Mesenchymal stem cell (in vitro differentiated cells and primary cell): ENCODE data around the gene CD160.
A peak's percentile ranks its signal among the peaks of the same experiment; 100 is the strongest.
"Not testable (repeated sequence)": the region's sequence is repeated elsewhere in the genome, so short reads cannot be mapped to it uniquely, and the experiment has no call there.

Source experiments
- DNase-seq: peaks from one replicate; pipeline ENCODE4 v3.0.0-alpha.2; 2013
- H2AFZ ChIP-seq: one replicate; pipeline ENCODE4 v1.6.1; 2013; ENCODE audit warnings: low read depth, mild to moderate bottlenecking, control low read depth, inconsistent platforms, low read length, moderate library complexity
- H2AK5ac ChIP-seq: 2 replicates; pipeline ENCODE4 v1.6.1; 2013; ENCODE audit warnings: low read length, moderate library complexity, mild to moderate bottlenecking, inconsistent platforms; ENCODE audit not compliant: severe bottlenecking
- H2BK120ac ChIP-seq: one replicate; pipeline ENCODE4 v1.6.1; 2013; ENCODE audit warnings: low read depth, mild to moderate bottlenecking, inconsistent platforms, low read length, moderate library complexity
- H2BK12ac ChIP-seq, 2 experiments: one replicate each; pipeline ENCODE4 v1.6.1; 2013; ENCODE audit warnings: inconsistent platforms in 2 of 2, low read length in 2 of 2, mild to moderate bottlenecking in 2 of 2, moderate library complexity in 2 of 2, control low read depth in 1 of 2
- H2BK15ac ChIP-seq: one replicate; pipeline ENCODE4 v1.6.1; 2013; ENCODE audit warnings: mild to moderate bottlenecking, low read depth, inconsistent platforms; ENCODE audit not compliant: poor library complexity, severe bottlenecking
- H2BK5ac ChIP-seq: 2 replicates; pipeline ENCODE4 v1.6.1; 2013; ENCODE audit warnings: low read depth, mild to moderate bottlenecking, low read length, control low read depth, inconsistent platforms; ENCODE audit not compliant: poor library complexity, severe bottlenecking
- H3K14ac ChIP-seq, 2 experiments: one replicate each; pipeline ENCODE4 v1.6.1; 2013; ENCODE audit warnings: inconsistent platforms in 2 of 2, low read length in 2 of 2, control low read depth in 1 of 2, mild to moderate bottlenecking in 1 of 2, moderate library complexity in 1 of 2
- H3K18ac ChIP-seq, 2 experiments: one replicate each; pipeline ENCODE4 v1.6.1; 2013; ENCODE audit warnings: inconsistent platforms in 2 of 2, low read length in 2 of 2, control low read depth in 1 of 2, low read depth in 1 of 2, mild to moderate bottlenecking in 1 of 2
- H3K23ac ChIP-seq, 2 experiments: one replicate each; pipeline ENCODE4 v1.6.1; 2013; ENCODE audit warnings: inconsistent platforms in 2 of 2, low read length in 2 of 2, mild to moderate bottlenecking in 2 of 2, moderate library complexity in 2 of 2, control low read depth in 1 of 2
- H3K27ac ChIP-seq: 2 replicates; pipeline ENCODE4 v1.5.1; 2013; ENCODE audit warnings: mild to moderate bottlenecking, moderate library complexity, low read length, control low read depth, inconsistent platforms; ENCODE audit not compliant: poor library complexity, severe bottlenecking
- H3K27me3 ChIP-seq, 2 experiments: 2 replicates each; pipeline versions ENCODE4 v1.6.1 to v1.7.0; 2013; ENCODE audit warnings: low read length in 2 of 2, mild to moderate bottlenecking in 2 of 2, moderate library complexity in 2 of 2, control low read depth in 1 of 2, inconsistent platforms in 1 of 2; ENCODE audit not compliant: control insufficient read depth in 1 of 2, insufficient read depth in 1 of 2
- H3K36me3 ChIP-seq, 2 experiments: 2 replicates each; pipeline versions ENCODE4 v1.6.1 to v1.7.0; 2013; ENCODE audit warnings: low read length in 2 of 2, control low read depth in 1 of 2, inconsistent platforms in 1 of 2, low read depth in 1 of 2, mild to moderate bottlenecking in 1 of 2; ENCODE audit not compliant: insufficient read depth in 2 of 2, control insufficient read depth in 1 of 2
- H3K4ac ChIP-seq, 2 experiments: one replicate each; pipeline ENCODE4 v1.6.1; 2013; ENCODE audit warnings: inconsistent platforms in 2 of 2, low read length in 2 of 2, mild to moderate bottlenecking in 2 of 2, moderate library complexity in 2 of 2, control low read depth in 1 of 2, low read depth in 1 of 2
- H3K4me1 ChIP-seq: 2 replicates; pipeline ENCODE4 v1.6.1; 2013; ENCODE audit warnings: low read depth, low read length, control low read depth; ENCODE audit not compliant: control insufficient read depth, insufficient read depth
- H3K4me2 ChIP-seq: 2 replicates; pipeline ENCODE4 v1.6.1; 2013; ENCODE audit warnings: low read length, mild to moderate bottlenecking, inconsistent platforms; ENCODE audit not compliant: poor library complexity, severe bottlenecking
- H3K4me3 ChIP-seq, 2 experiments: 2 replicates each; pipeline versions ENCODE4 v1.5.1 to v1.7.0; 2013; ENCODE audit warnings: low read length in 2 of 2, mild to moderate bottlenecking in 2 of 2, control low read depth in 1 of 2, low read depth in 1 of 2; ENCODE audit not compliant: insufficient read depth in 1 of 2
- H3K79me1 ChIP-seq: replicated peaks from 2 replicates; pipeline ENCODE4 v1.6.1; 2013; ENCODE audit warnings: mild to moderate bottlenecking, control low read depth, low read length, inconsistent platforms; ENCODE audit not compliant: poor library complexity, severe bottlenecking
- H3K9ac ChIP-seq: 2 replicates; pipeline ENCODE4 v1.7.0; 2013; ENCODE audit warnings: mild to moderate bottlenecking, low read length, moderate library complexity
- H3K9me3 ChIP-seq: 2 replicates; pipeline ENCODE4 v1.7.0; 2013; ENCODE audit warnings: mild to moderate bottlenecking, low read length; ENCODE audit not compliant: control insufficient read depth
- H4K8ac ChIP-seq: one replicate; pipeline ENCODE4 v1.6.1; 2013; ENCODE audit warnings: inconsistent platforms, mild to moderate bottlenecking, low read length, moderate library complexity
- H4K91ac ChIP-seq: one replicate; pipeline ENCODE4 v1.6.1; 2013; ENCODE audit warnings: mild to moderate bottlenecking, low read length, inconsistent platforms
- WGBS: methylation state at CpG from one replicate; pipeline ENCODE4 v1.1.7; 2013; ENCODE audit warnings: mixed read lengths; 5-methylcytosine and 5-hydroxymethylcytosine counted together

CD160 gene

DNA sequence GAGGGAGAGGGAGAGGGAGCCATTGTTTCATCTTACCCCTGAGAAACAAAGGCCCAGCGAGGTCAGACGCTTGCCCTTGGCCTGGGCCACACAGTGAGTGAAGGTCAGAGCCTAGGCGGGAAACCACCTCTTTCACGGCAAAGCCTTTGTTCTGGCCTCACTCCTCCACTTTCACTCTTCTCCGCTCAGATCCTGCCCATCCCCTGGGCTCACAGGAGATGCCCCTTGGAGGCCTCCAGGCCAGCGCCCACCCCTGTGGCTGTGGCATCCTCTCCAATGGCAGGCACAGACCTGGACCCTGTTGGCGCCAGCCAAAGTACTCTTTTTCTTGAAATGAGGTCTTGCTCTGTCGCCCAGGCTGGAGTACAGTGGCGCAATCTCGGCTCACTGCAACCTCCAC lies 48.7 kb downstream of the CD160 start:
- not testable (repeated sequence) for H2BK15ac ChIP-seq, H3K14ac ChIP-seq, H3K9ac ChIP-seq, H2BK5ac ChIP-seq, H3K23ac ChIP-seq, H2BK12ac ChIP-seq, H3K4me2 ChIP-seq, H3K18ac ChIP-seq, DNase-seq, H3K27me3 ChIP-seq, H4K91ac ChIP-seq, H3K79me1 ChIP-seq, H4K8ac ChIP-seq, H2BK120ac ChIP-seq, H3K4me3 ChIP-seq, H3K9me3 ChIP-seq, H2AK5ac ChIP-seq, H2AFZ ChIP-seq, H3K4me1 ChIP-seq, H3K27ac ChIP-seq, H3K4ac ChIP-seq
- peaks cover 17 to 32% of the 10 kb centered on the region in 2 experiments for H3K36me3 ChIP-seq
- 97% methylated on average over 9 of the region's 10 CpGs for WGBS

DNA sequence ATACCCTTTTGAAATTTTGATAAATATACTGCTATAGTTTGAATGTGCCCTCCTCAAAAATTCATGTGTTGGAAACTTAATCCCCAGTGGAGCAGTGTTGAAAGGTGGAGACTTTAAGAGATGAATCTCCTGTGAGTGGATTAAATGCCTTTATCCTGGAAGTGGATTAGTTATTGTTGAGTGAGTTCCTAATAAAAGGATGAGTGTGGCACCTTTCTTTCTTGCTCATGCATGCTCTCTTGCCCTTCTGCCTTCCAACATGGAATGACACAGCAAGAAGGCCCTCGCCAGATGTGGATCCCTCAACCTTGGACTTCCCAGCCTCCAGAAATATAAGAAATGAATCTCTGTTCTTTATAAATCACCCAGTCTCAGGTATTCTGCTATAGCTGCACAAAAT lies 51.8 kb downstream of the CD160 start:
- H2BK15ac ChIP-seq: no peak overlapping the region
- peaks cover 13 to 46% of the 10 kb centered on the region in 2 experiments for H3K36me3 ChIP-seq
- peaks cover 6% of the 10 kb centered on the region for H3K79me1 ChIP-seq
- H3K4me1 ChIP-seq: peaks cover 1% of the 10 kb centered on the region
- no peak overlapping the region for H3K27ac ChIP-seq
- no peak overlapping the region for H3K18ac ChIP-seq
- WGBS: 100% methylated on average over 1 of the region's 1 CpG
- no peaks in the 10 kb centered on the region for H3K9me3 ChIP-seq
- H2BK120ac ChIP-seq: no peak overlapping the region
- no peak overlapping the region for H3K9ac ChIP-seq
- H3K14ac ChIP-seq: no peak overlapping the region
- no peaks in the 10 kb centered on the region for H3K27me3 ChIP-seq
- no peak overlapping the region for H2BK12ac ChIP-seq
- no peak overlapping the region for H4K8ac ChIP-seq
- no peak overlapping the region for H3K23ac ChIP-seq
- no peak overlapping the region for H3K4me3 ChIP-seq
- no peak overlapping the region for H4K91ac ChIP-seq
- DNase-seq: no peak
- no peak overlapping the region for H2AFZ ChIP-seq
- H3K4me2 ChIP-seq: no peak overlapping the region
- H2BK5ac ChIP-seq: no peak overlapping the region
- no peak overlapping the region for H2AK5ac ChIP-seq
- H3K4ac ChIP-seq: no peak overlapping the region

DNA sequence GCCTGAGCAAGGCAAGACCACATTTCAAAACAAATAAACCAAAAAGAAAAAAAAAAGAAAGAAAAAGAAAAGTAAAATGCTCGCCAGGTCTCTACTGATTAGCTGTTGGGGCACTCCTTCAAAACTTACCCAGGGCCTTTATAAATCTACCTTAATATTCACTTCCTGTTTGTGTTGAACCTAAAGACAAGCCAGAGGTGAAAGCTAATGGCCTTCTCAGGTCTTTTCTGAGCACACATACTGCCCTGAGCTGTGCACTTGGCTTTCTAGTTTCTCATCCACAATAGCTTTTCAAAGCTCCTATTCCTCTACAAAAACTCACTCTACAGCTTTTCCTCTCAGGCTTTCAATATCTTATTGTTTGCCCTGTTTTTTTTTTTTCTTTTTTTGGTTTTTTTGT lies 54.1 kb downstream of the CD160 start:
- 91% methylated on average over 1 of the region's 1 CpG for WGBS
- H2BK12ac ChIP-seq: no peak overlapping the region
- peaks cover 1% of the 10 kb centered on the region for H3K4me1 ChIP-seq

DNA sequence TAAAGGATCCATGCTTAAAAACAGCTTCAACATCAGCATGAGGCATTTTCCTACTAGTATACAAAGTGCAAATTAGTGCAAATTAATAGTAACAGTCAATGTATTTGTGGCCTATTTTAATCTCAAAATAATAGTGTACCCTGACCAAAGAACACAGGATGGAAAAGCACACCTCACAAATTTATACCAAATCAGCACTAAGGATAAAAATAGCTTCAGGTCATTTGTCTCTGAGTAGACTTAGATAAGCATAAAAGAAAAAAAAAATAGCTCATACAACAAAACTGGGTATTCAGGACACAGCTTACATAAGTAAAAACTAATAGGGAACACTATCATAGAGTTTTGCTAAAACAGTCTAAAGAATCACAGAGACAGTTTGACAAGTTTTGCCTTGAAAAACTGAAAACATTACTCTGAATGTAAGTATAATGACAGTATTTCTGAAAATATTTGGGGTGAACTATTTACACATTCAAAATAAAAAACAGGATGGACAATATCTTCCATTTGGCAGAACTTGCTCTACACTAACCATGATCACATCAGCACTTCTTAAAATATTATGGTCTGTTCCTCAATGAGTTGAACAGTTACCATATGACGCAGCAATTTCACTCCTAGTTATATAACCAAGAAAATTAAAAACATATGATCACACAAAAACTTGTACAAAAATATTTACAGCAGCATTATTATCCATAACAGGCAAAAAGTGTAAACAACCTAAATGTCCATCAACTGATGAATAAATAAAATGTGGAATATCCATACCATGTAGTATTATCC lies 58.3 kb downstream of the CD160 start:
- no peak overlapping the region for H3K23ac ChIP-seq
- H3K4me2 ChIP-seq: no peak overlapping the region
- no peaks in the 10 kb centered on the region for H3K27me3 ChIP-seq
- H3K79me1 ChIP-seq: no peaks in the 10 kb centered on the region
- no peak for DNase-seq
- peaks cover 3% of the 10 kb centered on the region for H3K4me1 ChIP-seq
- no peak overlapping the region for H2AK5ac ChIP-seq
- no peak overlapping the region for H3K27ac ChIP-seq
- H2BK15ac ChIP-seq: no peak overlapping the region
- no peaks in the 10 kb centered on the region for H3K9me3 ChIP-seq
- no peak overlapping the region for H2AFZ ChIP-seq
- H3K18ac ChIP-seq: no peak overlapping the region
- H3K4ac ChIP-seq: no peak overlapping the region
- no peak overlapping the region for H3K4me3 ChIP-seq
- H2BK5ac ChIP-seq: no peak overlapping the region
- 100% methylated on average over 1 of the region's 1 CpG for WGBS
- H3K36me3 ChIP-seq: peaks cover 3 to 27% of the 10 kb centered on the region in 2 experiments
- H2BK12ac ChIP-seq: no peak overlapping the region
- H3K9ac ChIP-seq: peak overlapping the region; percentile 69
- H2BK120ac ChIP-seq: no peak overlapping the region
- no peak overlapping the region for H3K14ac ChIP-seq
- no peak overlapping the region for H4K91ac ChIP-seq
- no peak overlapping the region for H4K8ac ChIP-seq

More for the DNA sequence above, 54.1 kb downstream of the CD160 start:
- H3K4me3 ChIP-seq: no peak overlapping the region
- no peak overlapping the region for H2BK15ac ChIP-seq
- H3K79me1 ChIP-seq: peaks cover 6% of the 10 kb centered on the region
- no peak overlapping the region for H3K4ac ChIP-seq
- H3K27ac ChIP-seq: no peak overlapping the region
- DNase-seq: no peak
- no peak overlapping the region for H3K9ac ChIP-seq
- H3K36me3 ChIP-seq: peaks cover 0 to 46% of the 10 kb centered on the region in 2 experiments
- no peak overlapping the region for H3K4me2 ChIP-seq
- no peak overlapping the region for H4K91ac ChIP-seq
- no peak overlapping the region for H2BK5ac ChIP-seq
- H2AK5ac ChIP-seq: no peak overlapping the region
- no peak overlapping the region for H3K23ac ChIP-seq
- no peak overlapping the region for H4K8ac ChIP-seq
- no peak overlapping the region for H3K14ac ChIP-seq
- H3K9me3 ChIP-seq: no peaks in the 10 kb centered on the region
- H2AFZ ChIP-seq: no peak overlapping the region
- no peak overlapping the region for H3K18ac ChIP-seq
- H2BK120ac ChIP-seq: no peak overlapping the region
- H3K27me3 ChIP-seq: no peaks in the 10 kb centered on the region
